Measurements from ENCODE around the gene DFFB.

DNA sequence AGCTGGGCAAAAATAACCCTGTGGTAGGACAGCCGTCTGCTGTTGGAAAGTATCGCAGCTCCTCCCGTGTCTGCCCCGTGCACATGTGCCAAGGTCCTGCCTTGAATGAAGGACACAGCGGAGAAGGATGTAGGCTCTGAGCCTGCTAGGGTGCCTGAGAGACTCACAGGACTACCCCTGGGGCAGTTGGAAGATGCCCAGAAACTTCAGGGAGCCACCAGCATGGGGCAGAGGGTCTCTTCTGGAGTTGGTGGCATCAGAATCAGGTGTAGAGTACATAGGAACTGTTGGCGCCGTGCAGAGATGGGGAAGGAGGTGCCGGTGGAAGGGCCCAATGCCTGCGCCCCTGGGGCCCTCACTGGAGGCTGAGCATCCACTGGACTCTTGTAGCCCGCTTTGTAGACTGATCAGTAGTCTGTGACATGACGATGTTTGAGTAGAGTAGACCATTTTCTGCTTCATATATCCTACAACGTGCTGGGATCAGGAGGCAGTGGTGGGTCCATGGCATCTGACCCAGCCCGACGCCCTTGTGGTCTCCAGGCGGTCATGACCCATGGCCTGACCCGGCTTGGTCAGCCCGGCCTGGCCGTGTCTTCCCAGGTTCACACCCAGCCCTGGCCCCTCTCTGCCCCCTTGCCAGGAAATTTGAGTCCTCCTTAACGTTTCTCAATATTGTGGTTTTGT is 48.1 kb downstream of the DFFB start:
- TF ChIP-seq RBM14 (IDR thresholded peaks at IDR 0.05; ENCODE audit: borderline replicate concordance, insufficient read depth, low read depth, low read length) = no peak
- no peak for TF ChIP-seq FOXJ3 (CRISPR knock-in tag; IDR thresholded peaks at IDR 0.05)
- TF ChIP-seq, protein P1, sequence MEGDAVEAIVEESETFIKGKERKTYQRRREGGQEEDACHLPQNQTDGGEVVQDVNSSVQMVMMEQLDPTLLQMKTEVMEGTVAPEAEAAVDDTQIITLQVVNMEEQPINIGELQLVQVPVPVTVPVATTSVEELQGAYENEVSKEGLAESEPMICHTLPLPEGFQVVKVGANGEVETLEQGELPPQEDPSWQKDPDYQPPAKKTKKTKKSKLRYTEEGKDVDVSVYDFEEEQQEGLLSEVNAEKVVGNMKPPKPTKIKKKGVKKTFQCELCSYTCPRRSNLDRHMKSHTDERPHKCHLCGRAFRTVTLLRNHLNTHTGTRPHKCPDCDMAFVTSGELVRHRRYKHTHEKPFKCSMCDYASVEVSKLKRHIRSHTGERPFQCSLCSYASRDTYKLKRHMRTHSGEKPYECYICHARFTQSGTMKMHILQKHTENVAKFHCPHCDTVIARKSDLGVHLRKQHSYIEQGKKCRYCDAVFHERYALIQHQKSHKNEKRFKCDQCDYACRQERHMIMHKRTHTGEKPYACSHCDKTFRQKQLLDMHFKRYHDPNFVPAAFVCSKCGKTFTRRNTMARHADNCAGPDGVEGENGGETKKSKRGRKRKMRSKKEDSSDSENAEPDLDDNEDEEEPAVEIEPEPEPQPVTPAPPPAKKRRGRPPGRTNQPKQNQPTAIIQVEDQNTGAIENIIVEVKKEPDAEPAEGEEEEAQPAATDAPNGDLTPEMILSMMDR (IDR thresholded peaks at IDR 0.05 in 2 of 3, conservative IDR thresholded peaks at IDR 0.05 in 1 of 3; ENCODE audit: insufficient read depth in 2 of 3, low read depth in 1 of 3, low read length in 3 of 3) = no peak
- TF ChIP-seq POLR3G (IDR thresholded peaks at IDR 0.05; ENCODE audit: extremely low read depth, insufficient read length, insufficient replicate concordance) = no peak
- no peak for TF ChIP-seq ADNP (tag; IDR thresholded peaks at IDR 0.05)
- TF ChIP-seq RFX5 (IDR thresholded peaks at IDR 0.05; ENCODE audit: low read depth, low read length) = no peak
- no peak for TF ChIP-seq CHD2 (IDR thresholded peaks at IDR 0.05; ENCODE audit: low read depth, low read length)
- TF ChIP-seq SPI1 (IDR thresholded peaks at IDR 0.05; ENCODE audit: borderline replicate concordance, low read depth, low read length) = no peak
- TF ChIP-seq EZH2 (IDR thresholded peaks at IDR 0.05; ENCODE audit: borderline replicate concordance, low read depth, low read length) = no peak
- TF ChIP-seq ZNF24 (IDR thresholded peaks at IDR 0.05) = no peak
- no peak for TF ChIP-seq HNRNPK (IDR thresholded peaks at IDR 0.05; ENCODE audit: low read depth, low read length, poor library complexity, severe bottlenecking)
- TF ChIP-seq CREM (IDR thresholded peaks at IDR 0.05; ENCODE audit: low read depth) = no peak
- TF ChIP-seq RBM39 (optimal IDR thresholded peaks at IDR 0.05; ENCODE audit: low read depth, low read length) = no peak

Data from K562 (cell line).